H1 (cell line): ENCODE measurements around the gene IFT122.

Experiments
- EP300 ChIP-seq, 2 experiments: IDR thresholded peaks; 1 replicate in 1 of 2; 2 replicates in 1 of 2; pipeline ENCODE4 v1.6.1; 2011 to 2012; ENCODE audit warnings: low read depth in 2 of 2, low read length in 2 of 2, mild to moderate bottlenecking in 2 of 2, borderline replicate concordance in 1 of 2, inconsistent platforms in 1 of 2, moderate library complexity in 1 of 2
- POLR2A ChIP-seq, 2 experiments: IDR thresholded peaks; 1 replicate in 1 of 2; 2 replicates in 1 of 2; pipeline ENCODE4 v1.6.1; 2011; ENCODE audit warnings: low read depth in 2 of 2, low read length in 2 of 2, mild to moderate bottlenecking in 2 of 2; ENCODE audit errors: control extremely low read depth in 1 of 2
- SAP30 ChIP-seq: fragments of 300-600 bp; sonication (generic); IDR thresholded peaks from 2 replicates; pipeline ENCODE4 v1.7.1; 2012; ENCODE audit warnings: low read length, moderate library complexity, mild to moderate bottlenecking, inconsistent platforms; ENCODE audit not compliant: insufficient read depth, insufficient replicate concordance
- SRF ChIP-seq: IDR thresholded peaks from 2 replicates; pipeline ENCODE4 v1.6.1; 2011; ENCODE audit warnings: mild to moderate bottlenecking, low read depth, low read length, moderate library complexity
- TAF1 ChIP-seq: IDR thresholded peaks from 2 replicates; pipeline ENCODE4 v1.6.1; 2011; ENCODE audit warnings: mild to moderate bottlenecking, low read depth, low read length
- TF ChIP-seq, protein P1 (sequence below), 3 experiments: IDR thresholded peaks; 1 replicate in 2 of 3; 2 replicates in 1 of 3; pipeline versions ENCODE4 v1.5.1 to v1.6.1; 2011; ENCODE audit warnings: low read length in 3 of 3, mild to moderate bottlenecking in 3 of 3, inconsistent platforms in 2 of 3, low read depth in 1 of 3, moderate library complexity in 1 of 3; ENCODE audit not compliant: insufficient read depth in 1 of 3; ENCODE audit errors: control extremely low read depth in 1 of 3

DNA sequence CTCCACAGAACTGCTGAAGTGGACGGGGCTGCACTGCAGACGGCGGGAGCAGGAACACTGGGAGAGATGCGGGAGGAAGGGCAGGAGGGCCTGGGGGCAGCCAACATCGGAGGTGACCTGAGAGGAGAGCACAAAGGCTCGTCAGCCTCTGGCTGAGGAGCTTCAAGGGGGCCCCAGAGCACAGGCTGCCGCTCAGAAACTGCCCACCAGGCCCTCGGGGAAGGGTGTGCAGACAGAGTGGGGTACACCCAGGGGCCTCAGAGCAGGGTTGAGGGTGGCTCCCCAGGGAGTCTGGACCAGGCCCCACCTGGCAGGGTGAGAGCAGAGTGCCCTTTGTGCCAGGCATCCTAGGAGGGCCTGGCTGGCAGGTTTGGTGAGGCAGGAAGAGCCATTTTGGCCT, 73.7 kb downstream of the IFT122 start:
- TF ChIP-seq SRF: no peak
- no peak for TF ChIP-seq EP300 (IDR thresholded peaks at IDR 0.05; ENCODE audit: borderline replicate concordance in 1 of 2, low read depth in 2 of 2, low read length in 2 of 2)
- TF ChIP-seq SAP30: no peak
- TF ChIP-seq TAF1: no peak
- TF ChIP-seq POLR2A (IDR thresholded peaks at IDR 0.05; ENCODE audit: control extremely low read depth in 1 of 2, low read depth in 2 of 2, low read length in 2 of 2): no peak
- TF ChIP-seq, protein P1, sequence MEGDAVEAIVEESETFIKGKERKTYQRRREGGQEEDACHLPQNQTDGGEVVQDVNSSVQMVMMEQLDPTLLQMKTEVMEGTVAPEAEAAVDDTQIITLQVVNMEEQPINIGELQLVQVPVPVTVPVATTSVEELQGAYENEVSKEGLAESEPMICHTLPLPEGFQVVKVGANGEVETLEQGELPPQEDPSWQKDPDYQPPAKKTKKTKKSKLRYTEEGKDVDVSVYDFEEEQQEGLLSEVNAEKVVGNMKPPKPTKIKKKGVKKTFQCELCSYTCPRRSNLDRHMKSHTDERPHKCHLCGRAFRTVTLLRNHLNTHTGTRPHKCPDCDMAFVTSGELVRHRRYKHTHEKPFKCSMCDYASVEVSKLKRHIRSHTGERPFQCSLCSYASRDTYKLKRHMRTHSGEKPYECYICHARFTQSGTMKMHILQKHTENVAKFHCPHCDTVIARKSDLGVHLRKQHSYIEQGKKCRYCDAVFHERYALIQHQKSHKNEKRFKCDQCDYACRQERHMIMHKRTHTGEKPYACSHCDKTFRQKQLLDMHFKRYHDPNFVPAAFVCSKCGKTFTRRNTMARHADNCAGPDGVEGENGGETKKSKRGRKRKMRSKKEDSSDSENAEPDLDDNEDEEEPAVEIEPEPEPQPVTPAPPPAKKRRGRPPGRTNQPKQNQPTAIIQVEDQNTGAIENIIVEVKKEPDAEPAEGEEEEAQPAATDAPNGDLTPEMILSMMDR (IDR thresholded peaks at IDR 0.05; ENCODE audit: control extremely low read depth in 1 of 3, insufficient read depth in 1 of 3, low read depth in 1 of 3, low read length in 3 of 3): no peak
